Measurements from ENCODE around the gene PKNOX2. TPM values are rescaled to one million over a fixed set of nuclear protein-coding genes. Genes with fewer than 3 reads are reported as not detected.

PKNOX2 gene, protein sequence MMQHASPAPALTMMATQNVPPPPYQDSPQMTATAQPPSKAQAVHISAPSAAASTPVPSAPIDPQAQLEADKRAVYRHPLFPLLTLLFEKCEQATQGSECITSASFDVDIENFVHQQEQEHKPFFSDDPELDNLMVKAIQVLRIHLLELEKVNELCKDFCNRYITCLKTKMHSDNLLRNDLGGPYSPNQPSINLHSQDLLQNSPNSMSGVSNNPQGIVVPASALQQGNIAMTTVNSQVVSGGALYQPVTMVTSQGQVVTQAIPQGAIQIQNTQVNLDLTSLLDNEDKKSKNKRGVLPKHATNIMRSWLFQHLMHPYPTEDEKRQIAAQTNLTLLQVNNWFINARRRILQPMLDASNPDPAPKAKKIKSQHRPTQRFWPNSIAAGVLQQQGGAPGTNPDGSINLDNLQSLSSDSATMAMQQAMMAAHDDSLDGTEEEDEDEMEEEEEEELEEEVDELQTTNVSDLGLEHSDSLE
- total RNA-seq (2014; rRNA removed; shearing (Covaris generic)): 13.1 and 15.1 TPM in 2 replicates

DNA sequence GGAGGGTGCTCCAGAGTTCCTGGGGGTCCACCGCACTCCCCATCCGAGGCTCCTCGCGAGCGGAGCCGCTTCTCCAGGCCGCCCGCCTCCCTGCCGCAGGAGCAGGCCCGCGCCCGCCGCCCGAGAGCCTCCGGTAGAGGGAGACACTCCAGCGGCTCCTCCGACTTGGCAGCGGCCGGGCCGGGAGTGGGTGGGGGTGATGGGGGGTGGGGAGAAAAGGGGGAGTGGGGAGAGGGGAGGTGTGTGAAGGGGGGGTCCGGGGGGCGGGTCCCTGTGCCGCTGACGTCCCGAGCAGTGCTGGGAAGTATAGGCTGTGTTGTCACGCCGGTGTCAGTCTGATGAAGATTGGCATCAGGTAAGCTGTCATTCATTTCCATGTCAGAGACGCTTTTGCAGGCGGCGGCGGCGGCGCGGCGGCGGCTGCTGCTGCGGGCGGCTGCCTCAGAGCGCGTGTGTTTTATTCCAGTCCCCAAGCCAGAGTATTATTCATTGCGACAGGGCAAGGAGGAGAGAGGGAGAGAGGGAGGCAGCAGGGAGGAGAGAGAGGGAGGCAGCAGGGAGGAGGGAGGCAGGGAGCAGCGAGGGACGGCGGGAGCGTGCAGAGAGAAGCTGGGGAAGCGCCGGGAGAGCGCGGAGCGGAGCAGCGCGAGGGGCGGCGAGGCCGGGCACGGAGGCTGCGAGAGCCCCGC is at the start of gene PKNOX2:
PKNOX2 (plus strand) TSS at position 330 of the 689 bp plus-strand sequence. CDS start 186,555 bp downstream, outside the sequence.
- Histone ChIP-seq H3K4me1 (peaks cover 23% of the 10 kb centered on the region), H3K4me3 (peak within 1 kb of the TSS; percentile 95), H3K9me3 (replicated peaks) (no peaks in the 10 kb centered on the region), H3K27ac (peak within 1 kb of the TSS; percentile 74), H3K36me3 (no peaks in the 10 kb centered on the region), H3K27me3 (no peaks in the 10 kb centered on the region)
- peak; percentile 82 for DNase-seq

DNA sequence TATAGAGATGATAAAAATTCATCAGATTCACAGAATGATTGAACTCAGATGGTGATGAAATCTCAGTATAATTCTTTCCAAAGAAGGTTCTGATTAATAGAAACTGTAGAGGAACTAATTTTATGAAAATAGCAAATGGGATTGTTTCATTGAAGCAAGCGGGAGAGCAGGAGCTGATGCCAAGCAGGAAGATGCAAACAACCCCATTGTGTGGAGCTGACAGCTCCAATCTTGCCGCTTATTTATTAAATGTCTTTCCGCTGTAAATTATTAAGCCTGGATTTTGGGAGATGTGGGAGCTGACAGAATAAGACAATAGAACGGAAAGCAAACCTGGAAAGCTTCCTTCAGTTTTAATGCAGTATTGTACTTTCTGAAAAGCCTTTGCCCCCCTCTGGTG is 47.1 kb upstream of the PKNOX2 start:
- H3K27me3 ChIP-seq: no peaks in the 10 kb centered on the region
- DNase-seq: no peak
- no peaks in the 10 kb centered on the region for H3K4me1 ChIP-seq
- no peaks in the 10 kb centered on the region for H3K36me3 ChIP-seq
- H3K4me3 ChIP-seq: no peak overlapping the region
- no peaks in the 10 kb centered on the region for H3K9me3 ChIP-seq (replicated peaks)
- no peak overlapping the region for H3K27ac ChIP-seq

DNA sequence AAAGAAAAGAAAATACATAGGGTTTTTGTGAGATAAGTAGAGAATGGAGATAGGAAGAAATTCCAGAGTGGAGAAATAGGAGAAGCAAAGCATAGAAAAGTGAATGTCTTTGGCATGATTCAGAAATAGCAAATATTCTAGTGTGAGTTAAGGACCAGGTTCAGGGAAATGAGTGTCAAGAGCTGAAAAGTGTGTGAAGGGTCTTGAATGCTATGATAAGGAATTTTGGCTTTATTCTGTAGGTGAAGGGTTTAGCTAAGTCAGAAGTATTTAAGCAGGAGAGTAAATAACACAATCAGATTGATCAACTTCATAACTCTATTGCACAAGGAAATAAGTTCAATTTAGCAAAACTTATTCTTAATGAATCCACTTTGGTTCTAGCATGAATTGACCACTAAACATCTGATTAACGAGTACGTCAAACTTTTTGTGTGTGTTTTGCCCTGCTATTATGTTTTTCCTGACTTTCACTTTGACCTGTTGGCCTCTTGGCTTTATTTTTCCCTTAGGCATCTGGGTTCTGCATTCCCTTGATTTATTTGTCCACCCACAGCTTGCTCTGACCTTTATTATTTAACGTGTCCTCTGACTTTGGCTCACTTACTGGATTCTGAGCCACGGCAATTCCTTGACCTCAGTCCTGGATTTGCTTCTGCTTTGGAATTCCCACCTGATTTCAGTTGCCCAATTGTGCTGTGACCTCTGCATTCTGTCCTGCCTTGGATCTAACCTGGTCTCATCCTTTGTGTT is 41.2 kb upstream of the PKNOX2 start:
- Histone ChIP-seq H3K4me1 (peaks cover 15% of the 10 kb centered on the region), H3K36me3 (no peaks in the 10 kb centered on the region), H3K27ac (peak overlapping the region; percentile 44; the same call in 1 of the 2 replicates), H3K4me3 (peak overlapping the region; percentile 36), H3K9me3 (replicated peaks) (no peaks in the 10 kb centered on the region), H3K27me3 (no peaks in the 10 kb centered on the region)
- no peak for DNase-seq

DNA sequence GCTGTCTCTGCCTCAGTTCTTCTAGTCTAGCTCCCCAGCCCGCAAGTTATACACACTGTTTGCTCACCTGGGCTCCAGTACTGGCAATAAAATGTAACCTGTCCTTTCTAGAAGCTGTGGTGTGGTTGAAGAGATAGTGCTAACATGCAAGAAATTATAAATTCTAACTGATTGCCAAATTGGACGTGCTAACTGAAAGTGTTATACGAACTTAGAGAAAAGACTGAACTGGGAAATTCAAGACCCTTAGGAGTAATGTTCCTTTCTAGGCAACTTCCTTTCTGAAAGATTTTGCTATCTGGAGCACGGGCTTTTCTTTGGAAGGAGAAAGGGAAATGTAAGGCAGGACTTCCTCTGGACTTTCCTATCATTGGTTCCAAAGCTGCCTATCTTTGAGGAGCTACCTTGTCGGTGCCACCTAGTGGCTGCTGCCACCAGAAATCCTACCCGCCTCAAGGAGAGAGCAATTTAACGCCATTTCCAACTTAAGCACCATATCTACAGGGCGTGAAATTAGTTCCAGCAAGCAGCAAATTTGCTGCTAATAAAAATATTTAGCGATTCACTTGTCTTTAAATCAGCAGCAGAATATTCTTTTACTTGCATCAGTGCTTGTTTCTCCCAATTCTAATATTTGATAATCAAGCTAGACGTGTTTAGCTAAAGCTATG is 40.5 kb upstream of the PKNOX2 start:
- H3K4me1 ChIP-seq: peaks cover 22% of the 10 kb centered on the region
- H3K27ac ChIP-seq: peak overlapping the region; percentile 44; the same call in 1 of the 2 replicates
- H3K27me3 ChIP-seq: no peaks in the 10 kb centered on the region
- H3K4me3 ChIP-seq: peak overlapping the region; percentile 36
- no peaks in the 10 kb centered on the region for H3K36me3 ChIP-seq
- H3K9me3 ChIP-seq (replicated peaks): no peaks in the 10 kb centered on the region
- peak; percentile 76 to 88 for DNase-seq

DNA sequence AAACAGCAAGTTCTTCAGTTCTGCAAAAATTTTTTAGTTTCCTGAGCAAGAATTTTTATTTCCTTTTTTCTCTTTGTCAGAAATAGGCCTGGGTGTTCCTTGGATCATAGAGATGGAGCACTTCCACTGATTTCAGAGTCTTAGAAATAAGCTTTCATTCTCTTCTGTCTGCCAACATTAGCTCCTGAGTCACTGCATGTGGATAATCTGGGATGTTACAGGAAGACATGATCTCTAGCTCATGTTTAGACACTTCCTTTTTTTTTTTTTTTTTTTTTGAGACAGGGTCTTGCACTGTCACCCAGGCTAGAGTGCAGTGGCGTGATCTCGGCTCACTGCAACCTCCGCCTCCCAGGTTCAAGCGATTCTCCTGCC is 39.9 kb upstream of the PKNOX2 start:
- no peaks in the 10 kb centered on the region for H3K27me3 ChIP-seq
- DNase-seq: no peak
- H3K4me1 ChIP-seq: peaks cover 27% of the 10 kb centered on the region
- H3K9me3 ChIP-seq (replicated peaks): no peaks in the 10 kb centered on the region
- peak overlapping the region; percentile 44; the same call in 1 of the 2 replicates for H3K27ac ChIP-seq
- H3K4me3 ChIP-seq: peak overlapping the region; percentile 36
- H3K36me3 ChIP-seq: no peaks in the 10 kb centered on the region

DNA sequence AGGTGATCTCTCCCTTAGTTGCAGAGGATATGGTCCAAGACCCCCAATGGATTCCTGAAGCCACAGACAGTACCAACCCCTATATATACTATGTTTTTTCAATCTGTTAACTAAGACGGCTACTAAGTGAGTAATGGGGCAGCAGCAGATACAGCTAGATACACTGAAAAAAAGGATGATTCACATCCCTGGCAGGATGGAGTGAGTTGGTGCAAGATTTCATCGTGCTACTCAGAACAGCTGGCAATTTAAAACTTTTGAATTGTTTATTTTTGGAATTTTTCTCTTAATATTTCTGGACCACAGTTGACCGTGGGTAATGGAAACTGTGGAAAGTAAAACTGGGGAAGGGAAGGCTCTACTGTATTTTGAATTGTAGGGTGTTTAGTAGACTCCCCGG is 36.1 kb upstream of the PKNOX2 start:
- Histone ChIP-seq H3K4me1 (peaks cover 38% of the 10 kb centered on the region), H3K27me3 (no peaks in the 10 kb centered on the region), H3K36me3 (no peaks in the 10 kb centered on the region), H3K9me3 (replicated peaks) (0 out of 2 replicates have a peak, but pooled peaks cover 2% of the 10 kb centered on the region), H3K4me3 (no peak overlapping the region), H3K27ac (peak overlapping the region; percentile 37; the same call in 1 of the 2 replicates)
- DNase-seq: peak in 1 of 2 experiments; percentile 34

DNA sequence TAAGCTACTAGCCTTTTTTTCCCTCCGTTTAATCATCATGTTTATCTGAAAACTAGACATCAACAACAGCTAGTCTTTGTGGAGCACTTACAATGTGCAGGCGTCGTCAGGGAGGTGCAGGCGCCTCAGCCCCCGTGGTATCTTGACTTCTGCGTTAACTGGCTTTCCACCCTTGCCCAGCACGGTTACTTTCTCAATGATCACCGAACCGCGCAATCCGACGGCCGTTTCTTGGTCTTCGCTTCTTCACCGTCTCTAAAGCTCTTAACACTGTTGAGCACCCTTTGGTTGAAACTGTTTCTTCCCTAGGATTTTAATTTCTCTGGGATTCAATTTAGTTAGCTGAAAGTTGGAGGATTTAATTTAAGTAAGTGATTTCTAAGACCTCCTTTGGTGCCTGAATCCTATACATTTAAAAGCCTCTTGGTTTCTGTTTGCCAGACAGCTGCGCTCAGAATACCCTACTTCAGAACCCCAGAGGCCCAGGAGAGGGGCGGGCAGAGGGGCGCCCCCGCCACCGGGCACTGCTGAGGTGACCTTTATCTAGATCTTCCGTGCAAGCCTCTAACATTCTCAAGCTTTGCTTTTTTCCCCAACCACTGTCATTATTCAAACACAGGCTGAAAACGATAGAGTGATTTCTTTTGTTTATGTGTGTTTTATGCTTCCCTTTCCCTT is 35.1 kb upstream of the PKNOX2 start:
- Histone ChIP-seq H3K27ac (peak overlapping the region; percentile 37; the same call in 1 of the 2 replicates), H3K4me3 (no peak overlapping the region), H3K9me3 (replicated peaks) (0 out of 2 replicates have a peak, but pooled peaks cover 2% of the 10 kb centered on the region), H3K4me1 (peaks cover 30% of the 10 kb centered on the region), H3K27me3 (no peaks in the 10 kb centered on the region), H3K36me3 (no peaks in the 10 kb centered on the region)
- DNase-seq: no peak

DNA sequence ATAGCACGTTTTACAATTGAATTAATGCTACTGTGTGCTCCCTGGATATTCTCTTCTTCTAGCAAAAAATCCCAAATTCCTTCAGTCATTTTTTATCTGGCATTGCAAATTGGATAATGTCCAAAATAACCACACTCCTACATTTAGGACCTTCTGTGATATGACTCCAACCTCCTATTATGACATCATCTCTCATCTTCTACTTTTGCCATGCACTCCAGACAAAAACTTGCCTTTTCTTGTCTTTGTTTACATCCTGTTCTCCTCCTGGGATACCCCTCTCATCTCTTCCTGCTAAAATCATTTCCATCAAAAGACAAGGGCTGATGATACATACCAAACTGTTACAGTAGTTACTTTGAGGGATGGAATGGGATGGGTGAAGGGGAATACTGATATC is 32.5 kb upstream of the PKNOX2 start:
- peak overlapping the region; percentile 14; the same call in 1 of the 2 replicates for H3K27ac ChIP-seq
- no peaks in the 10 kb centered on the region for H3K36me3 ChIP-seq
- DNase-seq: no peak
- no peaks in the 10 kb centered on the region for H3K27me3 ChIP-seq
- H3K9me3 ChIP-seq (replicated peaks): 0 out of 2 replicates have a peak, but pooled peaks cover 2% of the 10 kb centered on the region
- no peak overlapping the region for H3K4me3 ChIP-seq
- H3K4me1 ChIP-seq: peaks cover 29% of the 10 kb centered on the region

DNA sequence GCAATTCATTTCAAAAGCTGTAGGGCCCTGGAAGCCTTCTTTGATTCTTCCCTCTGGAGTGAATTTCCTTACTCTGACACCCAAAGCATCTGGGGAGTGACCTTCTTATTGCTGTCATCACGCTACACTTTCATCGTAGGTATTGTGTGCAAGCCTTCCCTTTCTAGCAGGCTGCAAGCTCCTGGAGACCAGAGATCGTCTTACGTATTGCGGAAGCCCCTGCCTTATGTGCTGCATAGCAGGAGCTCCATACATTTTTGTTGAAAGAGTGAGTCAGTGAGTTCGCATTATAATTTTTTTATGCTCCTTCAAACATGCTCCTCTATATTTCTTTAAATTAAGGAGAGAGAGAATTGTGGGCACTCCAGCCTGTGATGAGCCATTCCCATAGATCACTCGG is 32.0 kb upstream of the PKNOX2 start:
- Histone ChIP-seq H3K9me3 (replicated peaks) (0 out of 2 replicates have a peak, but pooled peaks cover 2% of the 10 kb centered on the region), H3K27ac (0 out of 2 replicates have a peak overlapping the region, but pooled peaks have one; percentile 14), H3K4me1 (peaks cover 29% of the 10 kb centered on the region), H3K4me3 (no peak overlapping the region), H3K27me3 (no peaks in the 10 kb centered on the region), H3K36me3 (no peaks in the 10 kb centered on the region)
- DNase-seq: no peak

DNA sequence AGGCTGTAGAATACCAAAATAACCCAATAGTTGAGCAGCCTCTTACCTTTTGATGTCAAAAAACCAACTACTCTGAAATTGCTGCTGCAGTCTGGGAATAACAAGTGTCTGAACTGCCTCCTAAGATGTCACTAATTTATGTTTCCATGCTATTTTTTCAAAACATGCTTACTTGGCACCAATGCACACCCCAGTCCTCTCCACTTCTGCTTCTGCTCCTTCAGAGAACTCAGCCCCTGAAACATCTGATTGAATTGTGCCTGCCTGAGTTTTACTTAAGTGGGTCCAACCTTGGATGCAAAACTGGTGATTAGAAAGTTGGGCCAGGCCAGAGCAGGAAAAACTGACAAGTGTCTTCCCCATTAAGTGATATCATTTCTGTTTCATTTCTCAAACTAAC is 28.6 kb upstream of the PKNOX2 start:
- Histone ChIP-seq H3K27ac (no peak overlapping the region), H3K4me1 (peaks cover 31% of the 10 kb centered on the region), H3K4me3 (no peak overlapping the region), H3K9me3 (replicated peaks) (0 out of 2 replicates have a peak, but pooled peaks cover 2% of the 10 kb centered on the region), H3K27me3 (no peaks in the 10 kb centered on the region), H3K36me3 (no peaks in the 10 kb centered on the region)
- no peak for DNase-seq

DNA sequence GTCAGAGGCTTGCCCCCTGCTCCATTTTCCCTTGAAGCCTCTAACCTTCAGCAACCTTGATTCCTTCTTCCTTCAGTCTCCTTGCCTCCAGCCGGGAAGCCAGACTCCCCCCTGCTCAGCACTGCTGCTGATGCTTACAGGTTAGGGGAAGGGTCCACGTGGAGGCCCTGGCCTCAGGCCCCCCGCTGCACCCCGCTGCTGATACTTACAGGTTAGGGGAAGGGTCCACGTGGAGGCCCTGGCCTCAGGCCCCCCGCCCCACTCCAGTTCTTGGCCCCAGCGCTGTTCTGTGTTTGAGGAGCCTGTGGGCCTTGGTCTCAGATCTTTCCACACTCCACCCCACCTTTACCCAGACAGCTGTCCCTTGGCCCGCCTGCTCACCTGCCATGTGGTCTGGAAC is 25.6 kb upstream of the PKNOX2 start:
- no peak overlapping the region for H3K4me3 ChIP-seq
- DNase-seq: no peak
- no peak overlapping the region for H3K27ac ChIP-seq
- H3K4me1 ChIP-seq: peaks cover 24% of the 10 kb centered on the region
- H3K9me3 ChIP-seq (replicated peaks): no peaks in the 10 kb centered on the region
- no peaks in the 10 kb centered on the region for H3K27me3 ChIP-seq
- no peaks in the 10 kb centered on the region for H3K36me3 ChIP-seq

DNA sequence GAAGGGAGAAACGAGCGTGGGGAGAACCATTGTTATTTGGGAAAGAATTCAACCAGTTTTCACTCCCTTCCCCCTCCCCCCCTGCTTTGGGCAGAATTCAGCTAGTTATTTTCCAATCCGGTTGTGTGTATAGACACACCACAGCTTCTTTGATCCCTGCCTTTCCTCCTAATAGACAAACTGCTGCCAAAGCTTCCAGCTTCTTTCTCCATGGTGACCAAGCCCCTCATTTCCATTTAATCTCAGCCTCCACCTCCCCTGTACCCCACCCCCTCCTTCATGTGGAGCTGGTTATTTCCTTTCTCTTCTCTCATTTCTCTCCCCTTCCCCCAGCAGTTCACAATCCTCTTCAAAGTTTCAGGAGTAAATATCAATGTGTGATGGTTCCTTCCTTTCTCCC is 24.8 kb upstream of the PKNOX2 start:
- no peaks in the 10 kb centered on the region for H3K36me3 ChIP-seq
- no peak overlapping the region for H3K4me3 ChIP-seq
- peaks cover 24% of the 10 kb centered on the region for H3K4me1 ChIP-seq
- no peak for DNase-seq
- H3K27ac ChIP-seq: no peak overlapping the region
- H3K9me3 ChIP-seq (replicated peaks): no peaks in the 10 kb centered on the region
- no peaks in the 10 kb centered on the region for H3K27me3 ChIP-seq

DNA sequence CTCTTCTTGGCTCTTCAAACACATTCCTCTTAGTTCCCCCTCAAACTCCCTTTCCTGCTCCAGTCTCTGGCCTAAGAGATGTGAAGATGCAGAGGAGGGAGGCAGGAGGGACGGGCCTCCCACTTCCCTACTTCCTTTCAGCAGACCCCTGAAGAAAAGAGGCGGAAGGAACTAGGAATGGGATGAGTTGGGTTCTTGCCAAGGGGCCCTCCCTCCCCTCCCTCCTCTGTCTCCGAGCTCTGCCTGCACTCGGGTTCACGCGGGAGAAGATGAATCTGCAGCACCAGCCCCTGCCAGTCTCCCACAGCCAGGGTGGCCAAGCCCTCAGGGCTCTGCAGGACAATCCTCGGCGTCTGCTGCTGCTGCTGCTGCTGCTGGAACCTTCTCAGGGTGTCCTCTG is 24.3 kb upstream of the PKNOX2 start:
- DNase-seq: peak; percentile 70 to 77

More for the DNA sequence above, 24.3 kb upstream of the PKNOX2 start:
- Histone ChIP-seq H3K4me1 (peaks cover 24% of the 10 kb centered on the region), H3K27ac (no peak overlapping the region), H3K27me3 (no peaks in the 10 kb centered on the region), H3K9me3 (replicated peaks) (no peaks in the 10 kb centered on the region), H3K36me3 (no peaks in the 10 kb centered on the region), H3K4me3 (no peak overlapping the region)

All from SJCRH30 (cell line).